Breast epithelium (tissue), 3 donors: ENCODE data around the gene TSC22D3.

Source experiments
- CTCF ChIP-seq, 3 donors: fragments of 450-650 bp; IDR thresholded peaks; one replicate each; pipeline ENCODE4 v1.5.1; 2016 to 2017; ENCODE audit warnings: antibody characterized with exemption in 3 of 3, mild to moderate bottlenecking in 3 of 3, moderate library complexity in 3 of 3
- POLR2A ChIP-seq: fragments of 450-650 bp; IDR thresholded peaks from one replicate; pipeline ENCODE4 v1.6.1; 2016; ENCODE audit warnings: antibody characterized with exemption, mild to moderate bottlenecking, moderate library complexity
- POLR2AphosphoS5 ChIP-seq, 3 donors: sonication (generic); formaldehyde crosslinking; IDR thresholded peaks; one replicate each; pipeline ENCODE4 v1.6.1; 2017; ENCODE audit warnings: antibody characterized with exemption in 3 of 3

GRCh38 chrX:107739541-107739940, 36.0 kb downstream of the TSC22D3 start:
- no peak for TF ChIP-seq POLR2A
- TF ChIP-seq CTCF (IDR thresholded peaks at IDR 0.05), result no peak
- TF ChIP-seq POLR2AphosphoS5 (IDR thresholded peaks at IDR 0.05), result no peak
